Stimulated activated CD8-positive, alpha-beta memory T cell treated with anti-CD3 and anti-CD28 coated beads, Interleukin-7, amount 100 ng/mL, for 24 hours (primary cell): ENCODE results near the gene PDS5B.
"Not testable (repeated sequence)": the region's sequence is repeated elsewhere in the genome, so short reads cannot be mapped to it uniquely, and the experiment has no call there.

Experiments used
- DNase-seq: peaks from one replicate; pipeline ENCODE4 v3.0.0-alpha.2; 2020; ENCODE audit warnings: low read depth

PDS5B gene

GRCh38 chr13:32796754-32797153 lies 210.5 kb downstream of the PDS5B start:
- DNase-seq, result no peak

- no peak for DNase-seq
Measured at GRCh38 chr13:32802159-32802558, 215.9 kb downstream of the PDS5B start.

GRCh38 chr13:32804673-32805230 lies 218.5 kb downstream of the PDS5B start:
- DNase-seq, result no peak

GRCh38 chr13:32811297-32811800 lies 225.1 kb downstream of the PDS5B start:
- DNase-seq, result no peak

GRCh38 chr13:32821149-32821688 lies 235.0 kb downstream of the PDS5B start:
- no peak for DNase-seq

GRCh38 chr13:32822771-32823170 lies 236.5 kb downstream of the PDS5B start:
- no peak for DNase-seq

GRCh38 chr13:32823597-32823996 lies 237.3 kb downstream of the PDS5B start:
- no peak for DNase-seq

GRCh38 chr13:32824061-32824460 lies 237.8 kb downstream of the PDS5B start:
- no peak for DNase-seq

GRCh38 chr13:32824675-32825074 lies 238.4 kb downstream of the PDS5B start:
- no peak for DNase-seq

GRCh38 chr13:32825481-32825880 lies 239.2 kb downstream of the PDS5B start:
- DNase-seq, result no peak

- DNase-seq, result not testable (repeated sequence)
Measured at GRCh38 chr13:32826372-32826771, 240.1 kb downstream of the PDS5B start.
